Measurements from ENCODE around the gene RBL2.

Gene RBL2

GRCh38 chr16:53449816-53450517, 15.7 kb downstream of the RBL2 start:
- DNase-seq (ENCODE audit: low read depth in 2 of 2), result no peak

GRCh38 chr16:53453928-53454327, 19.7 kb downstream of the RBL2 start:
- DNase-seq (ENCODE audit: low read depth in 2 of 2), result no peak

- no peak for DNase-seq (ENCODE audit: low read depth in 2 of 2)
Measured at GRCh38 chr16:53456625-53457024, 22.4 kb downstream of the RBL2 start.

GRCh38 chr16:53457670-53458069, 23.4 kb downstream of the RBL2 start:
- DNase-seq (ENCODE audit: low read depth in 2 of 2), result peak; percentile 25 to 48

- no peak for DNase-seq (ENCODE audit: low read depth in 2 of 2)
Measured at GRCh38 chr16:53458635-53459034, 24.4 kb downstream of the RBL2 start.

GRCh38 chr16:53465606-53466280, 31.5 kb downstream of the RBL2 start:
- no peak for DNase-seq (ENCODE audit: low read depth in 2 of 2)

- DNase-seq (ENCODE audit: low read depth in 2 of 2), result no peak
Measured at GRCh38 chr16:53476867-53477266, 42.6 kb downstream of the RBL2 start.

- no peak for DNase-seq (ENCODE audit: low read depth in 2 of 2)
Measured at GRCh38 chr16:53478965-53479364, 44.7 kb downstream of the RBL2 start.

GRCh38 chr16:53480394-53480793, 46.1 kb downstream of the RBL2 start:
- DNase-seq (ENCODE audit: low read depth in 2 of 2), result no peak

- DNase-seq (ENCODE audit: low read depth in 2 of 2), result no peak
Measured at GRCh38 chr16:53482123-53482522, 47.9 kb downstream of the RBL2 start.

GRCh38 chr16:53484542-53484941, 50.3 kb downstream of the RBL2 start:
- DNase-seq (ENCODE audit: low read depth in 2 of 2), result no peak

- DNase-seq (ENCODE audit: low read depth in 2 of 2), result no peak
Measured at GRCh38 chr16:53486230-53486629, 52.0 kb downstream of the RBL2 start.

- DNase-seq (ENCODE audit: low read depth in 2 of 2), result no peak
Measured at GRCh38 chr16:53489755-53490154, 55.5 kb downstream of the RBL2 start.

GRCh38 chr16:53492503-53492902, 58.2 kb downstream of the RBL2 start:
- no peak for DNase-seq (ENCODE audit: low read depth in 2 of 2)

- no peak for DNase-seq (ENCODE audit: low read depth in 2 of 2)
Measured at GRCh38 chr16:53494636-53495035, 60.4 kb downstream of the RBL2 start.

- no peak for DNase-seq (ENCODE audit: low read depth in 2 of 2)
Measured at GRCh38 chr16:53495325-53495724, 61.1 kb downstream of the RBL2 start.

- DNase-seq (ENCODE audit: low read depth in 2 of 2), result no peak
Measured at GRCh38 chr16:53498984-53499383, 64.7 kb downstream of the RBL2 start.

GRCh38 chr16:53501216-53501859, 67.1 kb downstream of the RBL2 start:
- no peak for DNase-seq (ENCODE audit: low read depth in 2 of 2)

- DNase-seq (ENCODE audit: low read depth in 2 of 2), result peak; percentile 14 to 45
Measured at GRCh38 chr16:53502331-53503269, 68.3 kb downstream of the RBL2 start, which contains the start of gene AKTIP. Gene AKTIP, minus strand, starts transcription at chr16:53503209. Its CDS starts 2,950 bp downstream, at chr16:53500259.

- peak; percentile 99 to 100 for DNase-seq (ENCODE audit: low read depth in 2 of 2)
Measured at GRCh38 chr16:53503270-53503923, 69.1 kb downstream of the RBL2 start.

- no peak for DNase-seq (ENCODE audit: low read depth in 2 of 2)
Measured at GRCh38 chr16:53503991-53504663, 69.9 kb downstream of the RBL2 start.
